ENCODE data around the gene SUPT7L.
"Not testable (repeated sequence)": the region's sequence is repeated elsewhere in the genome, so short reads cannot be mapped to it uniquely, and the experiment has no call there.

Gene SUPT7L

GRCh38 chr2:27628767-27629709 lies 34.4 kb downstream of the SUPT7L start, which contains the start of the genes CCDC121 and GPN1:
Gene CCDC121 (minus strand): TSS chr2:27629012. CDS start chr2:27627799, 1,213 bp downstream.
Gene GPN1 (plus strand): TSS chr2:27629050. CDS start chr2:27629059, 9 bp downstream.
- H3K4me1 Mint-ChIP-seq: peaks cover 10% of the 10 kb centered on the region
- no peaks in the 10 kb centered on the region for H3K9me3 Mint-ChIP-seq
- peak; percentile 82 for DNase-seq
- no peak within 1 kb of the TSS for H3K4me3 Mint-ChIP-seq
- H3K27ac Mint-ChIP-seq: no peak within 1 kb of the TSS
- no peaks in the 10 kb centered on the region for H3K27me3 Mint-ChIP-seq (ENCODE audit: low read depth, poor library complexity)
- peaks cover 23% of the 10 kb centered on the region for H3K36me3 Mint-ChIP-seq (ENCODE audit: low read depth)
- no peak for TF ChIP-seq CTCF (IDR thresholded peaks at IDR 0.05)

GRCh38 chr2:27627963-27628766 lies 35.2 kb downstream of the SUPT7L start:
- no peak for TF ChIP-seq CTCF (IDR thresholded peaks at IDR 0.05)
- no peak for DNase-seq
- Mint-ChIP-seq H3K4me3 (no peak overlapping the region), H3K4me1 (peaks cover 10% of the 10 kb centered on the region), H3K36me3 (ENCODE audit: low read depth) (peaks cover 22% of the 10 kb centered on the region), H3K27me3 (ENCODE audit: low read depth, poor library complexity) (no peaks in the 10 kb centered on the region), H3K9me3 (no peaks in the 10 kb centered on the region), H3K27ac (no peak overlapping the region)

GRCh38 chr2:27626921-27627320 lies 36.5 kb downstream of the SUPT7L start:
- peaks cover 10% of the 10 kb centered on the region for H3K4me1 Mint-ChIP-seq
- peaks cover 27% of the 10 kb centered on the region for H3K36me3 Mint-ChIP-seq (ENCODE audit: low read depth)
- H3K9me3 Mint-ChIP-seq; DNase-seq; H3K4me3 Mint-ChIP-seq; H3K27me3 Mint-ChIP-seq (ENCODE audit: low read depth, poor library complexity); H3K27ac Mint-ChIP-seq: not testable (repeated sequence)

GRCh38 chr2:27626323-27626722 lies 37.1 kb downstream of the SUPT7L start:
- H3K27ac Mint-ChIP-seq; H3K27me3 Mint-ChIP-seq (ENCODE audit: low read depth, poor library complexity); DNase-seq; H3K4me3 Mint-ChIP-seq; H3K9me3 Mint-ChIP-seq: not testable (repeated sequence)
- Mint-ChIP-seq H3K4me1 (peaks cover 10% of the 10 kb centered on the region), H3K36me3 (ENCODE audit: low read depth) (peaks cover 28% of the 10 kb centered on the region)

- TF ChIP-seq CTCF (IDR thresholded peaks at IDR 0.05): no peak
- Mint-ChIP-seq H3K27me3 (ENCODE audit: low read depth, poor library complexity) (no peaks in the 10 kb centered on the region), H3K4me3 (no peak overlapping the region), H3K36me3 (ENCODE audit: low read depth) (peaks cover 32% of the 10 kb centered on the region), H3K9me3 (no peaks in the 10 kb centered on the region), H3K4me1 (no peaks in the 10 kb centered on the region), H3K27ac (no peak overlapping the region)
- DNase-seq: no peak
Measured at GRCh38 chr2:27624943-27625342, 38.5 kb downstream of the SUPT7L start.

- Mint-ChIP-seq H3K27me3 (ENCODE audit: low read depth, poor library complexity) (no peaks in the 10 kb centered on the region), H3K27ac (no peak overlapping the region), H3K4me1 (no peaks in the 10 kb centered on the region), H3K9me3 (no peaks in the 10 kb centered on the region), H3K4me3 (no peak overlapping the region), H3K36me3 (ENCODE audit: low read depth) (peaks cover 42% of the 10 kb centered on the region)
- no peak for DNase-seq
- no peak for TF ChIP-seq CTCF (IDR thresholded peaks at IDR 0.05)
Measured at GRCh38 chr2:27622921-27623384, 40.5 kb downstream of the SUPT7L start.

Data from nephron progenitor cell (in vitro differentiated cells).